ENCODE results near the gene WDR62.
"Not testable (repeated sequence)": the region's sequence is repeated elsewhere in the genome, so short reads cannot be mapped to it uniquely, and the experiment has no call there.

The WDR62 gene

DNA sequence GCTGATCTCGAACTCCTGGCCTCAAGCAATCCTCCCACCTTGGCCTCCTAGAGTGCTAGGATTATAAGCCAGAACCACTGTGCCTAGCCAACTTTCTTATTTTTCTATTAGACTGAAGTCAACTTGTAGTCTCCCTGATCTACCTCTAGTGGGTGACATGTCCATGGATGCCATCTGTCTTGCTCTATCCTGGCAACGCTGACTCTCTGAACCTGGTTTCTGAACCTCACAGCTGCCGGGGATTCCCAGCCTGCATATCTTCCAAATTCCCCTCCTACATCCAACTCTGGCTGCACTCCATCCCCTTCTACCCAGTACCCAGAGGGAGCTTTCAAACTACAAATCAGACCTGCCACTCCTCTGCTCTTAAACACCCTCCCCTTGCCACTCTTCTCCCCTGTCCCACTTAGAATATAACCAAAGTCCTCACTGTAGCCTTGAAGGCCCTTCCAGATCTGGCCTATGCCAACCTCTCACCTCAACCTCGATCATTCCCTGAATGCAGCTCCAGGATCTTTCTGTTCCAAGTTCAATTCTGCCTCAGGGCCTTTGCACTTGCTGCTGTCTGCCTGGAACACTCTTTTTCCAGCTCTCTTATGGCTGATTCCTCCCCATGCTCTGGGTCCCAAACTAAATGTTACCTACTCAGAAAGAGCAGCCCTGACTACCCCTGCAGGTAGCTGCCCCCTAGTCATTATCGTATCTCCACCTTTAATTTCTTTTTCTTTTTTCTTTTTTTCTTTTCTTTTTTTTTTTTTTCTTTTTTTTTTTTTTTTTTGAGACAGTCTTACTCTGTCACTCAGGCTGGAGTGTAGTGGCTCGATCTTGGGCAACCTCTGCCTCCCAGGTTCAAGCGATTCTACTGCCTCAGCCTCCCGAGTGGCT, 24.2 kb upstream of the WDR62 start:
- intact Hi-C loops (cut with DNase I), result no loop called here
- DNase-seq, result peak in 10 of 42 donors; percentile 24 to 63 (median 42)

DNA sequence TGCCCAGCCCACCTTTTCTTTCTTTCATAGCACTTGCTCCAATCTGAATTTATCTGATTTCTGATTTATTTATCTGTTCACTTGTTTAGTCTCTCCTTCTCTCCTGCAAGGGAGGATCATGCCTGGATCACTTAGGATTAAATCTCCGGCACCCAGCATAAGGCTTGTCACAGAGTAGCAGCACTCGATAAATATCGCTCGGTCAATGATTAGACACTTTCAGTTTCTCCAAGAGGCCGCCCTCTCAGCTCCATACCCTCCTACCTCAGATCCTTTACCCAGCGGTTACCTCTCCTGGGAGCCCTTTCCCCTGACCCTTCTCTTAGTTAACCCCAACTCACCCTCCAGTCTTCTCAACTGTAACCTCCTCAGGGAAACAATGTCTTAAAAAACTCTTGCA, 23.4 kb upstream of the WDR62 start:
- intact Hi-C loops (cut with DNase I), result no loop called here

DNA sequence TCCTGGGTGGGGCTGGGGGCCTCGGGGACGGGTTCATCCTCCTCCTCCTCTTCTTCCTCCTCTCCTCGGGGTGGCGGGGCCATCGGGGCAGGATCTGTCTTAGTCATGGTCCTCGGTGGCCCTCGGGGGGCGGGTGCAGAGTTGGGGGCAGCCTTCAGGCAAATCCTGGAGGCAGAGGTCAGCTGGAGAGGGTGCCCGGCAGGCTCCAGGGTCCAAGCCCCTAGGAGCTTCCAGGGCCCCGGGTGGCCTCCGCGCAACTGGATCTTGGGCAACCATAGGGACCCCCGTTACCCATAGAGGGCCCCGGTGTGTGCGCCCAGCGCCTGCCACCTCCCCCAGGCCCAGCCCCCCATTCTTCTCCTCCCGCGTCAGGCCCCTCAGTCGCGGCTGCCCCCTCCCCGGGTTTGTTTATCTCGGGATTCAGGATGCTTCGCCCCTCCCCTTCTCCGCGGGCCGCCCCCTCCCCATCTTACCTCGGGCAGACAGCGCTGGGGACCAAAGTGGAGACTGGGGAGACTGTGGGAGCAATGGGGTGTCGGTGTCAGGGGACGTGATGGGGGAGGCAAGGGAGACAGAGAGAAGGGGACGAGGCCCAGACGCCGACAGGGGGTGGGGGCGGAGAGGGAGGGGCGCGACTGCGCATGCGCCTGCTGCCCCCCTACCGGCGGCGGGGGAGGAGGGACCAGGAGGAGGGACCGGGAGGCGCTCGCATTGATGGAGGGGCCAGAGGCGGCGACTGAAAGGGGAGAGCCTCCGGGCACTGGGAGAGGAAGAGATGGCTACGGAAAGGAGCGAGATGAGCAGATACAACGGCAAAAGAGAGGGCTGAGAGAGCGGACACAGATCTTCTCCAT, 22.2 kb upstream of the WDR62 start, which contains the start of gene CLIP3:
TSS of gene CLIP3 (minus strand) at position 623 of the 854 bp plus-strand sequence. CDS start at position 107, 516 bp downstream.
- intact Hi-C loops (cut with DNase I), result no loop called here
- peak; percentile 47 to 95 (median 89) for DNase-seq

More for the DNA sequence above, 23.4 kb upstream of the WDR62 start:
- DNase-seq, result no peak

DNA sequence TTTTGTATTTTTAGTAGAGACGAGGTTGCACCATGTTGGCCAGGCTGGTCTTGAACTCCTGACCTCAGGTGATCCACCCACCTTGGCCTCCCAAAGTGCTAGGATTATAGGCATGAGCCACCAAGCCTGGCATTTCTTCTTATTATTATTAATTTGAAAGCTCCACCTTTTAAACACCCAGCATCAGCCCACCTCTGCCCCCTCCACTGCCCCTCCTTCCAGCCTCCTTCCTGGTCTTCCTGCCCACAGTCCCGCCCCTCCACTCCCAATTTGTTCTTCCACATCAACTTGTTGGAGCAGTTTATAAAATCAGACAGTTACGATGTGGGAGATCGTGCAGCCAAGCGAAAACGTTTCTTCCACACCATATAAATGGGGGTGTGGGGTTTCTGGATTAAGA, 14.2 kb upstream of the WDR62 start:
- no peak for DNase-seq
- intact Hi-C loops (cut with DNase I), result no loop called here

DNA sequence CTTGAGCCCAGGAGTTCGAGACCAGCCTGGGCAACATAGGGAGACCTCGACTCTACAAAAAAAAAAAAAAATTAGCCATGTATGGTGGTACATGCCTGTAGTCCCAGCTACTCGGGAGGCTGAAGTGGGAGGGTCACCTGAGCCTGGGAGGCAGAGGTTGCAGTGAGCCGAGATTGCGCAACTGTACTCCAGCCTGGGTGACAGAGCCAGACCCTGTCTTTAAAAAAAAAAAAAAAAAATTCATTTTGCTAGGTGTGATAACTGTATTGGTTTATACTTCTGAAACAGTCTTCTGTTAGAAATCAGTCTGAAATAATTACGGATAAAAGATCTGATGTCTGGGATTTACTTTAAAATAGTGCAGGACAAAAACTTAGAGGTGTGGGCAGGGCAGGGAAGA, 13.6 kb upstream of the WDR62 start:
- DNase-seq; intact Hi-C loops (cut with DNase I): not testable (repeated sequence)

DNA sequence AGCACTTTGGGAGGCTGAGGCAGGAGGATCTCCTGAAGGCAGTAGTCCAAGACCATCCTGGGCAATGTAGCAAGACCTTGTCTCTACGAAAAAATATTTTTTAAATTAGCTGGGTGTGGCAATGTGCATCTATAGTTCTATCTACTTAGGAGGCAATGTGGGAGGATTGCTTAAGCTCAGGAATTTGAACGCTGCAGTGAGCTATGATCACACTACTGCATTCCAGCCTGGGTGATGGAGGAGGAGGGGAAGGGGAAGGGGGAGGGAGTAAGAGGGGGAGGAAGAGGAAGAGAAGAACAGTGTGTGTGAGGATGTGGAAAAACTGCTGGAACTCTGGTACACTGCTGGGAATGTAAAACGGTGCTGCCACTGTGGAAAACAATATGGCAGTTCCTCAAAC, 12.9 kb upstream of the WDR62 start:
- intact Hi-C loops (cut with DNase I), result no loop called here
- DNase-seq, result peak in 23 of 42 donors; percentile 11 to 80 (median 40)

DNA sequence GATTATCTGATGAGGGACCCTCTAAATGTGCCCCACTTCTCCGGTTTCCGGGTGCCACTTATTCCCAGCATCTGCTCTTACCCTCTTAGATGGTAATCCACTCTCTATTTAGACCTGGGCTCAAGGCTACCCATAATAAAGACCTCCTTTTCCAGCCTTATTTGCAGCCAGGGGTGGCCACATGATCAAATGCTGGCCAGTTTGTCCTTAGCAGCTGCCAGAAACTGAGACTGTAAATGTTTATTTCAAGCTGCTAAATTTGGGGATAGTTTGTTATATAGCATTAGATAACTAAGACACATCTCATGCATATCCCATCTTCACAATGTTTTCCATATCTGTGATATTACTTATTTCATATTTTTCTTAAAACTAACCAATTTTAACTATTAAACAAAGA, 10.7 kb upstream of the WDR62 start:
- intact Hi-C loops (cut with DNase I), result no loop called here
- peak in 8 of 42 donors; percentile 21 to 62 (median 38) for DNase-seq

DNA sequence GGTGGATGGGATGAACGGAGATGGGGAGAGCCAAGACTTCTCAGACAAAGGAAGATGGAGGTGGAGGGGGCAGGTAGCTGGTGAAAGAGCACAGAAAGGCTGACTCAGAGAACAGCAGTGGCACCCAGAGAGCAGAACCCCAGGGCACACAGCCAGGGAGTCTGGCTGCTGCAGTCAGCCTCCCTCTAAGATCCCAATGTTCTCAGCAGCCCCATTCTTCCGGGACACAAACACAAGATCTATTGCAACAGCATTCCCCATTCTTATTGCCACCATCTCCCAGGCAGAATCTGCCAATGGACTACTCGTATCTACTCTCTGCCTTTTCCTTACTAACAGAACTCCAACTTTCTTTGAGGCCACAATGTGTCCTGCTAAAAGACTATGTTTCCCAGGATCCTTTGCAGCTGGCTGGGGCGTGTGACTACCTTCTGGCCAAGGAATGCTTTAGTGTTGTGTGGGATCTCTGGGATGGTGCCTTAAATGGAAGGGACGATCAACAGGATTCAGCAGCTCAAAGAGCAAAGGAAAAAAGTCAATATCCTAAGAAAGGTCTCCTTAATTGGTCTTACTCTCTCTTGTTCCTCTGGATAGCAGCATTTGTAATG, 8.2 kb upstream of the WDR62 start:
- DNase-seq, result peak; percentile 30 to 89 (median 65)
- intact Hi-C loops (cut with DNase I), result no loop called here

DNA sequence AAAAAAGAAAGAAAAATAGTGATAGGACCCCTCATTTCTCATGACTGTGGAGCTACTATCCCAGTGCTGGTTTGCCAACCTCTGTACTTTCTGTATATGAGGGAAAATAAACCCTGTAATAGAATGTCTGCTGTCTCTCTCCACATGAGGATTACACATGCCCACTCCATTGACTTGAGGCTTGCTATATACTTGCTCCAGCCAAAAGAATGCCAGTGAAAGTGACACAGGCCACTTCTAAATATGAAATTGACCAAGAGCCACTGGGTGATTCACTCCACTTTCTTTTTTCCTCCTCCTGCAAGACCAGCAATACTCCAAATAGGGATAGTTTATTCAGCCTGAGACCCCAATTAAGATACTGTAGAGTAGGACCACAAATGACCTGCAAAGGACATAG, 6.9 kb upstream of the WDR62 start:
- DNase-seq, result no peak
- intact Hi-C loops (cut with DNase I), result no loop called here

DNA sequence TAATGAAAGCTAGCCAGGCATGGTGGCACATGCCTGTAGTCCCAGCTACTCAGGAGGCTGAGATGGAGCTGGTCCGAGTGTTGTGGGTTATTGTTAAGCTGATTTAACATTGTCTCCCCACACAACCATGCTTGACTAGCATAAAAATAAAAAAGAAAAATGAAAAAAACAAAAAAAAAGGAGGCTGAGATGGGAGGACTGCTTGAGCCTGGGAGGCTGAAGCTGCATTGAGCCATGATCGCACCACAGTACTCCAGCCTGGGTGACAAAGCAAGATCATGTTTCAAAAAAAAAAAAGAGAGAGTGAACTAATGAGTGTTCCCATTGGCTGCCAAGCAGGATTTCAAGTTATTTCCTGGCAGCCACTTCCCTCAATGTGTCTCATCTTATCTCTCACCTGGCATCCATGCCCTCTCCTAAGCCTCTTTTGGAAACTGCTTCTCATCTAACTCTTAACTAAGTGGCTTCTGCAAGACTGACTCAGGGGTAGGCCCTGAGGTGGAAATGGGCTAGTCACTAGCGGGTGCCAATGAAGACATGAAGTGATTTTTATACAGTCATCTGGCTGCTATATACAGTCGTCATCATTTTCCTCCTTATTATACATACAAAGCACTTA, 5.5 kb upstream of the WDR62 start:
- intact Hi-C loops (cut with DNase I), result no loop called here
- no peak for DNase-seq

DNA sequence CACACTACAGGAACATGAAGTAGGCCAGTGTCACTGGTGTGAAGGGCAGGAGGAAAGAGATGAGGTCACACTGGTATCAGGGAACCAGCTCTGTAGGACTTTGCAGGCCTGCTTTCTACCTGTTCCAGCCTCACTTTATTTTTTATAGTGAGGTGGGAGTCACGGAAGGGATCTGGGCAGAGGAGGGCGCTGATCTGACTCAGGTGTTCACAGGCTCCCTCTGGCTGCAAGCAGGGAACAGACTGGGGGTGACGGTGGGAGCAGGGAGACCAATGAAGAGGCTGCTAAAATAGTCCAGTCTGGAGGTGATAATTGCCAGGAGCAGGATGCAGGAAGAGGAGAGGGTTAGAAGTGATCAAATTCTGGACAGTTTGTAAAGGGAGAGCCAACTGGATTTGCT, 3.5 kb upstream of the WDR62 start:
- intact Hi-C loops (cut with DNase I), result loop anchor here (10.0 kb wide), 2 partner anchors 56 to 434 kb away; partner anchors contain the start of genes SDHAF1 and ZNF566

DNA sequence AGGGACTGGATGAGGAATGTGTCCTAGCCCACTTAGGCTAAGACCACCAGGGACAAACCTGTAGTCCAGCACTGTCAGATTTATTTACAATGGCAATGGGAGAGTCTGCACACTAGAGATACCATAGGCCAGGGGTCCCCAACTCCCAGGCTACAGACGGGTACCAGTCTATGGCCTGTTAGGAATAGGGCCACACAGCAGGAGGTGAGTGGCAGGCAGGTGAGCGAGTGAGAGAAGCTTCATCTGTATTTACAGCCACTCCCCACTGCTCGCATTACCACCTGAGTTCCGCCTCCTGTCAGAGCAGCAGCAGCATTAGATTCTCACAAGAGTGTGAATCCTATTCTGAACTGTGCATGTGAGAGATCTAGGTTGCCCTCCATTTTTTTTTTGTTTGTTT, 3.1 kb upstream of the WDR62 start:
- no peak for DNase-seq
- intact Hi-C loops (cut with DNase I), result loop anchor here (10.0 kb wide), 2 partner anchors 57 to 433 kb away; partner anchors contain the start of genes SDHAF1 and ZNF566

More for the DNA sequence above, 3.5 kb upstream of the WDR62 start:
- DNase-seq, result peak in 37 of 42 donors; percentile 27 to 80 (median 60)

DNA sequence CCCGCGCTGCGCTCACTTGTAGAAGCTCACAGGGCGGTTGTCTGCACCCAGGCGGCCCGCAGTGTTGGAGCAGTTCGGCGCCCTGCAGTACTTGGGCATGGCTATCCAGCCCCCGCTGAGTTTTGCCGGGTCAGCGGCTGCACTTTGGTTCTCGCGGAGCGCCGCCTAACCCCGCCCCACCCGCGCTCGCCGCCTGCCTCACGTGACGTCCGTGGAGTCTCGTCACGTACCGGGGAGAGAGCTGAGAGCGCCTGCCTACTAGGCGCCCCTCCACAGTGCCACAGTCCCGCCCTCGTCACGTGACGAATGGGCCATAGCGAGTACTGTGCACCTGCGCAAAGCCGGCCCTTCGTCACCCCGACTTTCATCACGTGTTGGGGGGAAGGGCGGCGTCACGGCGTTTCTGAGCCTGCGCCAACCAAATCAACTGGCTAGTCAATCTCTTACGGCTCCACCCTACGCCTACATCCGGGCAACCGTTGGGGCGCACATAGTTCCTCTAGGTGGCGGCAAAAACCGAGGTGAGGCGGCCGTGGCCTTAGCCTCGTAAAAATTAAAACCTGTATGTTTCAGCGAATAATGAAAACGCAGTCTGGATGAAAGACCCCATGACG, 471 bp upstream of the WDR62 start, which contains the start of gene THAP8:
TSS of gene THAP8 (minus strand) at position 167 of the 614 bp plus-strand sequence. CDS start at position 99, 68 bp downstream.
- intact Hi-C loops (cut with DNase I), result loop anchor here (2.0 to 10.0 kb wide), 3 partner anchors 59 to 431 kb away; partner anchors contain the start of genes POLR2I, SDHAF1, TBCB and ZNF566
- peak; percentile 97 to 100 (median 99) for DNase-seq

DNA sequence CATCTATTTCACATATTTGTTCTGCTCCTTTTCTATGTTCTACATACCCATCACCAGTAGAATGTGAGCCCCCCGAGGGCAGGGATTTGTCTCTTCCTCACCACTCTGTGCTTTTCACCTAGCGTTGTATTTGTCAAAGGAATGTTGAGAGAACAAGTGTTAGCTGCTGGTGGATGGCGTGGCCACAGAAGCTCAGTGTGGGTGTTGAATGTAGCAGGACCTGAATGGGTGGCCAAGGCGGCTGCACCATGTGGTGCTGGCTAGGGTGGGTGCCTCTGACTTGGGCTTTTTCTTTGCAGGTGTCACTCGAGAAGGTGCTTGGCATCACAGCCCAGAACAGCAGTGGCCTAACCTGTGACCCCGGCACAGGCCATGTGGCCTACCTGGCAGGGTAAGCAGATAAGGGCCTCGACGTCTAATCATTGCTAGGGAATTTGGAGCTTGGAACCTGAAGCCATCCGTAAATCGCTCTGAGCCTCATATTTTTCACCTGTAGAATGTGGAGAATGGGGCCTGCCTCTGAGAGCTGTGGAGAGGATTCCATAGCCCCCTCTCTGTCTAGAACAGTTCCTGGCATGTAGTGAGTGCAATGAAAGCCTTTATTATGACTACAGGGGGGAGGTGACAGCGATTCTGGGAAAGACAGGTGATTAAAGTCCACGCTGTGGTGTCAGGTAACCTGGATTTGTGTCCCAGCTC, 3.9 kb downstream of the WDR62 start:
- intact Hi-C loops (cut with DNase I), result loop anchor here (10.0 kb wide), 2 partner anchors 64 to 426 kb away; partner anchors contain the start of genes SDHAF1 and ZNF566
- no peak for DNase-seq

DNA sequence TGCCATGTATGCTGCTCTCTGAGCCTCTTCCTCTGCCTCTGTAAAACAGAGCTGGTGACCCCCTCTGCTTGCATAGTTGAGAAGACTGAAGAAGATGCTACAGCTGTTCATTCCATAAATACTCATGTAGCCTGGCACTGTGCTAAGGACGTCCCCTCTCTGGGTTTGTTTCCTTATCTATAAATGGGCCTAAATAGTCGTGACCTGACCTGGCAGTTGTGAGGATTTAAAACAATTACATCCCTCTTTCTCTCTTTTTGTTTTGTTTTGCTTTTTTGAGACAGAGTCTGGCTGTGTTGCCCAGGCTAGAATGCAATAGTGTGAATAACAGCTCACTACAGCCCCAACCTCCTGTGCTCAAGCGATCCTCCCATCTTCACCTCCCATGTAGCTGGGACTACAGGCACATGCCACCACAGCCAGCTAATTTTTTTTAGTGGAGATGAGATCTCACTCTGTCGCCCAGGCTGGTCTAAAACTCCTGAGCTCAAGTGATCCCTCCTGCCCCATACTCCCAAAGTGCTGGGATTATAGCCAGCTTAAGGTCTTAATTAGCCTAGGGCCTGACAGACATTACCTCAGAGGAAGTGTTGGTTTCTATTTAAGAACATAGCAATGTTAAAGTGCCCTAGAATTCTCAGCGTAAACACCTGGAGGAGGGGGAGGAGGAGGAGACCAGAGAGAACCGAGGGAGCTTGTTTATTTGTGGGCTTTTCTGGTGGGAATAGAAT, 4.6 kb downstream of the WDR62 start:
- intact Hi-C loops (cut with DNase I), result loop anchor here (10.0 kb wide), 2 partner anchors 65 to 425 kb away; partner anchors contain the start of genes SDHAF1 and ZNF566

DNA sequence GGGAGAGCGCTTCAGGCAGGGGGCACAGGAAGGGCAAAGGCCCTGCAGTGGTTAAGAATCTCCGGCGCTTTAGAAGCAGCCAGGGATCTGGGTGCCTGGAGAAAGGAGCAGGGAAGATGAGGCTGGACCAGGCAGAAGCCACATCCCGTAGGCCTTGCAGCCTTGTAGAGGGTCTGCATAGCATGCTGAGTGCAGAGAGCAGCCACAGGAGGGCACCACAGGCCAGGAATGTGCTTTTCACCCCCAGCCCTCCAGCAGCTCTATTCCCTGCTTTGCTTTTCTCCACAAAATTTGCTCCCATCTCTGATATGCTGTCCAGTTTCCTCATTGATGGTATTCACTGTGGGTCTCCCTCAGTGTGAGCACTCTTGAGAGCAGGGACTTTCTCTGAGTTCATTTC, 5.7 kb downstream of the WDR62 start:
- intact Hi-C loops (cut with DNase I), result loop anchor here (2.0 kb wide), 1 partner anchor 110 kb away; no protein-coding TSS in a partner anchor
- DNase-seq, result peak; percentile 59 to 93 (median 84)

More for the DNA sequence above, 4.6 kb downstream of the WDR62 start:
- no peak for DNase-seq

Data from head of caudate nucleus (tissue), 42 donors.